ENCODE results near the gene HCN4. TPM values are rescaled to one million over a fixed set of nuclear protein-coding genes. Genes with fewer than 3 reads are reported as not detected.

Gene HCN4
- total RNA-seq, 4 donors from 2014 or later: under 0.01 to 0.10 TPM; not detected in 2

- no peak for TF ChIP-seq POLR2A (IDR thresholded peaks at IDR 0.05)
- TF ChIP-seq CTCF (IDR thresholded peaks at IDR 0.05): no peak
- DNase-seq: no peak
- Histone ChIP-seq H3K4me3 (replicated peaks in 1 of 3) (no peak overlapping the region), H3K9me3 (no peaks in the 10 kb centered on the region), H3K27ac (no peak overlapping the region), H3K36me3 (no peaks in the 10 kb centered on the region), H3K4me1 (peaks cover 4 to 14% of the 10 kb centered on the region in 2 donors), H3K27me3 (no peaks in the 10 kb centered on the region)
- 79 to 91% methylated on average over 2 to 3 of the region's 3 CpGs for WGBS, 2 donors
- intact Hi-C loops (cut with DNase I): no loop called here
These were observed 24.7 kb downstream of the HCN4 start for GRCh38 chr15:73344056-73344455.

DNA sequence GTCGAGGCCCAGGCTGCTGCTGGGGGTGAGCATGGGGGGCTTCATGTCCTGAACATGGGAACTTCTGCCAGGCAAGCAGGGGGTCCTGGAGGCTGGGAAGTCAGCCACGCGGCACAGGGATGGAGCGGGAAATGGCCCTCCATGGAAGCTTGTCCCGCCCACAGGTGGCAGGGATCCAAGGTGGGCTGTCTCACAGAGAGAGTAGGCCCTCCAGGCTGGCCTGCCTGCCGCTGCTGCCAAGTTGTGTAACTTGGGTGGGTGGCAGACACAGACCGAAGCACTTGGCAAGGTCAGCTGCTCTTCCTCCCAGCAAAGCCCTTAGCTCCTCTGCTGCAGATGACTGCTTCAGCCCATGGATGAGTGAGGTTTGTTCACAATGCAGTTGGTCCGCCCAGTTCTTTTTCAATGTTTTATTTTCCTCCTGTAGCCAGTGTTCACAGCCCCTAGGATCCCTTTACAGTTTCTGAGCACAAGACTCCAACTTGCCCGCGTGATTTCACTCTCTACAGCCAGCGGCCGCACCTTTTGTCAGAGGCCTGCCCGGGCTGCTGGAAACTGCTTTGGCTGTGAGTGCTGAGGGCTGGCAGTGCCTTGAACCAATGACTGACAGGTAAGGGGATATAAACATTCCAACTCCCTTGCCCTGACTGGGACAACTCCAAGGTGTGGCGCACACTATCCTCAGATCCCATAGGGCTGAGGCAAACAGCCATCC, 26.7 kb downstream of the HCN4 start:
- no peak overlapping the region for H3K4me3 ChIP-seq (replicated peaks in 1 of 3)
- no peaks in the 10 kb centered on the region for H3K36me3 ChIP-seq
- no peaks in the 10 kb centered on the region for H3K27me3 ChIP-seq
- no peaks in the 10 kb centered on the region for H3K9me3 ChIP-seq
- 33 to 40% methylated on average over 12 to 13 of the region's 14 CpGs for WGBS, 2 donors
- peak overlapping the region in 2 of 3 donors; percentile 5 to 25 for H3K27ac ChIP-seq
- DNase-seq: peak; percentile 94
- TF ChIP-seq CTCF (IDR thresholded peaks at IDR 0.05): no peak
- no peak for TF ChIP-seq POLR2A (IDR thresholded peaks at IDR 0.05)
- intact Hi-C loops (cut with DNase I): no loop called here
- H3K4me1 ChIP-seq: peaks cover 4 to 14% of the 10 kb centered on the region in 2 donors

- 82 to 91% methylated on average over 9 of the region's 9 CpGs for WGBS, 2 donors
These were observed 28.1 kb downstream of the HCN4 start for GRCh38 chr15:73340502-73341192.

DNA sequence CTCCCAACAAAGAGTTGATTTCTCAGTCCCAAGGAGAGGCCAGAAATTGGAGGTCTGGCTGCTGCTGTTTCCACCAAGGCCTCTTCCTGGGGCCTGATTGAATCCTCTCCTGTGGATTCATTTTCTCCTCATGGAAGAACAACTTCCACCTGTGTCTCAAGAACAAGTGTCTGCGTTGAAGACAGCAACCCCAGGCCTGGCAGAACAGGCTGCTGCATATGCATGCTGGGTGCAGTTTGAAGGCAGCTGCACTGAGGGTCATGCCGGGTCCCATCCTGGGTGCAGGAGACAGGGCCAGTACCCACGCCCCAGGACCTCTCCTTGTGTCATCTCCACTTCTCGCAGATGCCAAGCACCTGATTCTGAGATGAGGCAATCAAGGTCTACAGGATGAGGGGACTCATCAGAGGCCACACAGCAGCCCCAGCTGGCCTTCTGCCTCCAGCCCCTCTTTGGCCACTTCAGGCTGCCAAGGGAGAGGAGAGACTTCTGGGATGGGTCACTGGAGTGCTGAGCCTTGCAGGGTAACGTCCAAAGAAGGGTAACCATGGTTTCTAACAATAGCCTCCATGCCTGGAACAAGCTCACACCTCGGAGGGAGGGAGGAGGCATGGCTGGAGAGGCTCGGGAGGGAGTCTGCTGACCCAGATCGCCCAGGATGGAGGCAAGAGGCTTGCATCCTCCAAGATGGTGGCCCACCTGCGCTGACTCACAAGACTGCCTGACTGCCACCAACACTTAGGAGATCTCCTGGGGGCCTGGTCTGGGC, 30.0 kb downstream of the HCN4 start:
- Histone ChIP-seq H3K27me3 (no peaks in the 10 kb centered on the region), H3K36me3 (no peaks in the 10 kb centered on the region), H3K9me3 (no peaks in the 10 kb centered on the region), H3K27ac (no peak overlapping the region), H3K4me3 (replicated peaks in 1 of 3) (no peak overlapping the region), H3K4me1 (peaks cover 4 to 14% of the 10 kb centered on the region in 2 donors)
- WGBS, 2 donors: 84 to 87% methylated on average over 9 of the region's 9 CpGs
- TF ChIP-seq POLR2A (IDR thresholded peaks at IDR 0.05): no peak
- TF ChIP-seq CTCF (IDR thresholded peaks at IDR 0.05): no peak
- no peak for DNase-seq
- intact Hi-C loops (cut with DNase I): no loop called here

More at GRCh38 chr15:73340502-73341192, 28.1 kb downstream of the HCN4 start:
- no peak overlapping the region for H3K27ac ChIP-seq
- TF ChIP-seq POLR2A (IDR thresholded peaks at IDR 0.05) (no peak), CTCF (IDR thresholded peaks at IDR 0.05) (no peak)
- no peaks in the 10 kb centered on the region for H3K9me3 ChIP-seq
- H3K36me3 ChIP-seq: no peaks in the 10 kb centered on the region
- no peak overlapping the region for H3K4me3 ChIP-seq (replicated peaks in 1 of 3)
- intact Hi-C loops (cut with DNase I): no loop called here
- H3K27me3 ChIP-seq: no peaks in the 10 kb centered on the region
- H3K4me1 ChIP-seq: peaks cover 4 to 14% of the 10 kb centered on the region in 2 donors
- no peak for DNase-seq

All from thyroid gland (tissue), 4 donors.